ENCODE measurements around the gene OGFR.

OGFR gene

GRCh38 chr20:62804627-62805154, at the start of gene OGFR:
TSS of gene OGFR (plus strand) at chr20:62804835. CDS start at chr20:62804860, 25 bp downstream.
- DNase-seq, result peak; percentile 80

- no peak for DNase-seq
Observed at GRCh38 chr20:62754991-62755356, 49.7 kb upstream of the OGFR start.

- DNase-seq, result no peak
Observed at GRCh38 chr20:62755817-62756724, 48.6 kb upstream of the OGFR start.

- DNase-seq, result no peak
Observed at GRCh38 chr20:62758226-62758912, 46.3 kb upstream of the OGFR start.

- no peak for DNase-seq
Observed at GRCh38 chr20:62759981-62760431, 44.6 kb upstream of the OGFR start.

GRCh38 chr20:62760471-62760855, 44.2 kb upstream of the OGFR start:
- DNase-seq, result no peak

GRCh38 chr20:62760856-62761758, 43.5 kb upstream of the OGFR start:
- DNase-seq, result no peak

- no peak for DNase-seq
Observed at GRCh38 chr20:62761759-62762131, 42.9 kb upstream of the OGFR start.

GRCh38 chr20:62762376-62762775, 42.3 kb upstream of the OGFR start:
- DNase-seq, result no peak

- DNase-seq, result no peak
Observed at GRCh38 chr20:62762801-62763368, 41.8 kb upstream of the OGFR start.

- DNase-seq, result no peak
Observed at GRCh38 chr20:62763404-62763803, 41.2 kb upstream of the OGFR start.

GRCh38 chr20:62764156-62764935, 40.3 kb upstream of the OGFR start:
- no peak for DNase-seq

- no peak for DNase-seq
Observed at GRCh38 chr20:62765021-62765420, 39.6 kb upstream of the OGFR start.

GRCh38 chr20:62765432-62766070, 39.1 kb upstream of the OGFR start:
- no peak for DNase-seq

- no peak for DNase-seq
Observed at GRCh38 chr20:62766071-62766450, 38.6 kb upstream of the OGFR start.

GRCh38 chr20:62766716-62767115, 37.9 kb upstream of the OGFR start:
- no peak for DNase-seq

GRCh38 chr20:62768234-62768546, 36.4 kb upstream of the OGFR start:
- no peak for DNase-seq

GRCh38 chr20:62768551-62769287, 35.9 kb upstream of the OGFR start:
- no peak for DNase-seq

- DNase-seq, result no peak
Observed at GRCh38 chr20:62769346-62770071, 35.1 kb upstream of the OGFR start.

All from stimulated activated CD8-positive, alpha-beta memory T cell treated with anti-CD3 and anti-CD28 coated beads, Interleukin-4, amount 100 ng/mL, for 48 hours (primary cell).